Aorta (tissue), 5 donors: ENCODE measurements around the gene RCL1. TPM values are rescaled to one million over a fixed set of nuclear protein-coding genes. Genes with fewer than 3 reads are reported as not detected.
A peak's percentile ranks its signal among the peaks of the same experiment; 100 is the strongest.
"Not testable (repeated sequence)": the region's sequence is repeated elsewhere in the genome, so short reads cannot be mapped to it uniquely, and the experiment has no call there.

Source experiments
- ATAC-seq: fragments of 200-7000 bp; cut with Tn5 transposase; one replicate; pipeline ENCODE4 v1.9.1; 2022; ENCODE audit warnings: moderate library complexity; ENCODE audit not compliant: low FRiP score
- DNase-seq, 2 donors: peaks; one replicate each; pipeline ENCODE4 v3.0.0-alpha.2; 2020
- H3K27ac ChIP-seq, 2 donors: one replicate each; pipeline ENCODE4 v1.5.1; 2013; ENCODE audit warnings: low read length in 2 of 2, mild to moderate bottlenecking in 2 of 2, moderate library complexity in 2 of 2, control low read depth in 1 of 2, inconsistent platforms in 1 of 2, low read depth in 1 of 2
- H3K27me3 ChIP-seq, 2 donors: one replicate each; pipeline ENCODE4 v1.6.1; 2013; ENCODE audit warnings: control low read depth in 1 of 2, low read length in 1 of 2, mild to moderate bottlenecking in 1 of 2, moderate library complexity in 1 of 2; ENCODE audit not compliant: insufficient read depth in 2 of 2, control insufficient read depth in 1 of 2
- H3K36me3 ChIP-seq, 2 donors: one replicate each; pipeline ENCODE4 v1.6.1; 2013; ENCODE audit warnings: control low read depth in 1 of 2, low read length in 1 of 2, mild to moderate bottlenecking in 1 of 2; ENCODE audit not compliant: insufficient read depth in 2 of 2, control insufficient read depth in 1 of 2
- H3K4me1 ChIP-seq, 2 donors: one replicate each; pipeline ENCODE4 v1.6.1; 2013; ENCODE audit warnings: low read length in 2 of 2, control low read depth in 1 of 2, mild to moderate bottlenecking in 1 of 2, moderate library complexity in 1 of 2; ENCODE audit not compliant: insufficient read depth in 2 of 2, control insufficient read depth in 1 of 2
- H3K4me3 ChIP-seq, 2 donors: one replicate each; pipeline ENCODE4 v1.5.1; 2013; ENCODE audit warnings: low read length in 2 of 2, control low read depth in 1 of 2, mild to moderate bottlenecking in 1 of 2
- H3K9me3 ChIP-seq: one replicate; pipeline ENCODE4 v1.6.1; 2013; ENCODE audit warnings: mild to moderate bottlenecking, low read length; ENCODE audit not compliant: control insufficient read depth
- WGBS, 2 donors: extraction: QIAGEN DNeasy Blood & Tissue Kit; methylation state at CpG; one replicate each; pipeline ENCODE4 v1.1.7; 2013; 5-methylcytosine and 5-hydroxymethylcytosine counted together
- intact Hi-C, 2 donors: fragments of 100-400 bp; cut with DNase I; formaldehyde crosslinking; loops; one replicate each; pipeline versions ENCODE4 v1.14.2 to v1.15.0; 2022
- polyA plus RNA-seq, 2 donors: library from polyadenylated mRNA; stranded (reverse); fragments of 200-250 nt; gene quantifications; one replicate each; pipeline ENCODE4 v1.2.3, GENCODE V29; 2013
- total RNA-seq, 2 donors: library from RNA; stranded (reverse); fragmentation: NEBNext Ultra II Directional; extraction: Animal tissue kit (Norgen Biotek cat#: 25700); gene quantifications; one replicate each; pipeline ENCODE4 v1.2.1, GENCODE V29; 2021
- donor health status: healthy with polysubstance abuse.
- donor health status: Bipolar disorder and iron deficiency.
- donor health status: DM: no; HTN: no; CAD: no.
- donor health status: DM: no; HTN: no; CAD: no.
- donor health status: DM: yes; HTN: yes; CAD: no.

RCL1 gene
- total and polyA plus RNA-seq, 4 donors: 10.8 to 41.9 (median 26.8) TPM

DNA sequence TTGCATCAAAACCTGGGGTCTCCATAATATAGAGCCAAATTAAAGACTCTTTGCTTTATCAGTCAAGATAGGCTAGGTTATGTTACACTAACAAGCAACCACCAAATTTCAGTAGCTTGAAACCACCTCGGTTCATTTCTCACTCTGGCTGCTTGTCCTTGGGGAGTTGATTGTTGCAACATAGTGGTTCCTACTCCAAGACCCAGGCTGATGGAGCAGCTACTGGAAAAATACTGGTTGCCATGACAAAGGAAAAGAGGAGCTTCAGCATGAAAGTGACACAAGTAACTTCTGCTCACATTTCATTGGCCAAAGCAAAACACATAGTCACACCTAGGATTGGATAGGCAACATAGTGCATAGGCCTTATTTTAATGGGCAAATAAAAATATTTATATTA lies 18.5 kb upstream of the RCL1 start:
- no peaks in the 10 kb centered on the region for H3K36me3 ChIP-seq
- ATAC-seq: peak; percentile 76
- no peak overlapping the region for H3K4me3 ChIP-seq
- no peaks in the 10 kb centered on the region for H3K9me3 ChIP-seq
- intact Hi-C loops: no loop called here
- DNase-seq: no peak
- H3K27ac ChIP-seq: no peak overlapping the region
- H3K4me1 ChIP-seq: no peaks in the 10 kb centered on the region
- 38 to 41% methylated on average over 1 of the region's 1 CpG for WGBS, 2 donors
- no peaks in the 10 kb centered on the region for H3K27me3 ChIP-seq

DNA sequence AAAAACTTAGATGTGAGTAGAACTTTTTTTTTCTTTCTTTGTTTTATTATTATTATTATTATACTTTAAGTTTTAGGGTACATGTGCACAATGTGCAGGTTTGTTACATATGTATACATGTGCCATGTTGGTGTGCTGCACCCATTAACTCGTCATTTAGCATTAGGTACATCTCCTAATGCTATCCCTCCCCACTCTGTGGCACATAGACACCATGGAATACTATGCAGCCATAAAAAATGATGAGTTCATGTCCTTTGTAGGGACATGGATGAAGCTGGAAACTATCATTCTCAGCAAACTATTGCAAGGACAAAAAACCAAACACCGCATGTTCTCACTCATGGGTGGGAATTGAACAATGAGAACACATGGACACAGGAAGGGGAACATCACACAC lies 17.8 kb upstream of the RCL1 start:
- H3K27me3 ChIP-seq, H3K4me3 ChIP-seq, ATAC-seq, H3K27ac ChIP-seq, DNase-seq, H3K36me3 ChIP-seq, H3K4me1 ChIP-seq, intact Hi-C loops, H3K9me3 ChIP-seq: not testable (repeated sequence)
- 74 to 75% methylated on average over 1 to 2 of the region's 2 CpGs for WGBS, 2 donors

DNA sequence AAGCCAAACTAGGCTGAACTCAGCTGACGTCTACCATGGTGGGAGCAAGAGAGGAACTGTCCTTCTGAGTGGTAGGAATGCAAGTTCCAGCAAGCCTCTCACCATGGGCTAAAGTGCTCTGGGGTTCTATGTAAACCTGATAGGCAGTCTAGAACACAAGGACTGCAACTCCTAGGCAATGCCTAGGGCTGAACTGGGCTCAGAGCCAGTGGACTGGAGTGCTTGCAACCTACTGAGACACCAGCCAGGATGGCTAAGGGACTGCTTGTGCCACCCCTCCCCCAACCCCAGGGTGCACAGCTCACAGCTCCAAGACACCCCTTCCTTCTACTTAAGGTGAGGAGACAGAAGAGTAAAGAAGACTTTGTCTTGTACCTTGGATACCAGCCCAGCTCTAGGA lies 12.1 kb upstream of the RCL1 start:
- 92 to 94% methylated on average over 1 of the region's 1 CpG for WGBS, 2 donors
- DNase-seq (no peak), ATAC-seq (no peak)
- H3K4me1 ChIP-seq: no peaks in the 10 kb centered on the region
- H3K27ac ChIP-seq: no peak overlapping the region
- no peaks in the 10 kb centered on the region for H3K36me3 ChIP-seq
- no peak overlapping the region for H3K4me3 ChIP-seq
- H3K27me3 ChIP-seq: no peaks in the 10 kb centered on the region
- intact Hi-C loops: no loop called here
- H3K9me3 ChIP-seq: no peaks in the 10 kb centered on the region

DNA sequence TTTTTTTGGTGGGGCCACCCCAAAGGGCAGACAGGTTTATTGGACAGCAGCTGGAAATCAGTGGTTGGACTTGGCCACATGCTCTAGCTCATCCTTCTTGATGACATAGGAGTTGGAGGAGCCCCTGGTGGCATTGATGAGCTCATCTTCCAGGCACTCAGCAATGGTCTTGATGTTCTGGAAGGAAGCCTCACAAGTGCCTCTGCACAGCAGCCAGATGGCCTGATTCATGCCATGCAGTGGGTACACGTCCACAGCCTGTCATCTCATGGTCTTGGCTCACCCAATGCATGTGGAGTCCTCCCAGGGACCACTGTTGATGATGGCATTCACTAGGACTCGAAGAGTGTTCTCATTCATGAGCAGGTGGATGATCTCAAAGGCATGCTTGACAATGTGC lies 11.3 kb upstream of the RCL1 start:
- WGBS, 2 donors: 64 to 71% methylated on average over 2 of the region's 2 CpGs
- H3K4me1 ChIP-seq: no peaks in the 10 kb centered on the region
- DNase-seq: no peak
- ATAC-seq: no peak
- no peak overlapping the region for H3K27ac ChIP-seq
- H3K9me3 ChIP-seq: no peaks in the 10 kb centered on the region
- H3K4me3 ChIP-seq: no peak overlapping the region
- H3K36me3 ChIP-seq: no peaks in the 10 kb centered on the region
- intact Hi-C loops: no loop called here
- no peaks in the 10 kb centered on the region for H3K27me3 ChIP-seq

DNA sequence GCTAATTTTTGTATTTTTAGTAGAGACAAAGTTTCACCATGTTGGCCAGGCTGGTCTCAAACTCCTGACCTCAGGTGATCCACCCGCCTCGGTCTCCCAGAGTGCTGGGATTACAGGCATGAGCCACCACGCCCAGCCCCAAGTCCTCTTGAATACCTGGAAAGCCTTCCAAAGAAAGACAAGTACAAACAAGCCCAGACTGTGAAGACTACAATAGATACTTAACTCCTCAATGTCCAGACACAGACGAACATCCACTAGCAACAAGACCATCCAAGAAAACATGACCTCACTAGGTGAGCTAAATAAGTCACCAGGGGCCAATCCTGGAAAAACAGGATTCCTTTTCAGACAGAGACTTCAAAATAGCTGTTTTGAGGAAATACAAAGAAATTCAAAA lies 9.6 kb upstream of the RCL1 start:
- 95% methylated on average over 4 of the region's 4 CpGs for WGBS, 2 donors
- H3K36me3 ChIP-seq, H3K27me3 ChIP-seq, H3K27ac ChIP-seq, DNase-seq, H3K9me3 ChIP-seq, H3K4me1 ChIP-seq, ATAC-seq, intact Hi-C loops, H3K4me3 ChIP-seq: not testable (repeated sequence)

DNA sequence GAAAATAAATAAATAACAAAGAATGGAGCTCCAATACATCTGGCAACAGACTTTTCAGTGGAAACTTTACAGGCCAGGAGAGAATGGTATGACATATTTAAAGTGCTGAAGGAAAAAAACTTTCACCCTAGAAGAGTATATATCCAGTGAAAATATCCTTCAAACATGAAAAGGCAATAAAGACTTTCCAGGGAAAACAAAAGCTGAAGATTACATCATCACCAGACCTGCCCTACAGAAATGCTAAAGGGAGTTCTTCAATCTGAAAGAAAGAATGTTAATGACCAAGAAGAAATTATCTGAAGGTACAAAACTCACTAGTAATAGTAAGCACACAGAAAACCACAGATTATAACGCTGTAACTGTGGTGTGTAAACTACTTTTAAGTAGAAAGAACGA lies 8.3 kb upstream of the RCL1 start:
- DNase-seq: no peak
- Histone ChIP-seq H3K27ac (no peak overlapping the region), H3K9me3 (no peaks in the 10 kb centered on the region), H3K4me3 (no peak overlapping the region), H3K27me3 (no peaks in the 10 kb centered on the region), H3K4me1 (no peaks in the 10 kb centered on the region), H3K36me3 (no peaks in the 10 kb centered on the region)
- WGBS, 2 donors: 71 to 80% methylated on average over 2 of the region's 2 CpGs
- intact Hi-C loops: no loop called here
- ATAC-seq: no peak

DNA sequence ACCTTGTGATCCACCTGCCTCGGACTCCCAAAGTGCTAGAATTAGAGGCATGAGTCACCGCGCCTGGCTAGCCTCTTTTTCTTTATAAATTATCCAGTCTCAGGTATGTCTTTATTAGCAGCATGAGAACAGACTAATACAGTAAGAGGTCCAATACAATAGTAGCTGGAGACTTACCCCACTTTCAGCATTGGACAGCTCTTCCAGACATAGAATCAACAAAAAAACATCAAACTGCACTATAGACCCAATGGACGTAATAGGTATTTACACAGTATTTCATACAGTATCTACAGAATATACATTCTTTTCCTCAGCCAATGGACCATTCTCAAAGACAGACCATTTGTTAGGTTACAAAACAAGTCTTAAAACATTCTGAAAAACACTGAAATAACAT lies 6.1 kb upstream of the RCL1 start:
- DNase-seq (no peak), ATAC-seq (no peak)
- Histone ChIP-seq H3K36me3 (no peaks in the 10 kb centered on the region), H3K4me1 (no peaks in the 10 kb centered on the region), H3K27me3 (no peaks in the 10 kb centered on the region), H3K27ac (no peak overlapping the region), H3K9me3 (no peaks in the 10 kb centered on the region), H3K4me3 (no peak overlapping the region)
- intact Hi-C loops: no loop called here
- WGBS, 2 donors: 84 to 97% methylated on average over 4 of the region's 4 CpGs

DNA sequence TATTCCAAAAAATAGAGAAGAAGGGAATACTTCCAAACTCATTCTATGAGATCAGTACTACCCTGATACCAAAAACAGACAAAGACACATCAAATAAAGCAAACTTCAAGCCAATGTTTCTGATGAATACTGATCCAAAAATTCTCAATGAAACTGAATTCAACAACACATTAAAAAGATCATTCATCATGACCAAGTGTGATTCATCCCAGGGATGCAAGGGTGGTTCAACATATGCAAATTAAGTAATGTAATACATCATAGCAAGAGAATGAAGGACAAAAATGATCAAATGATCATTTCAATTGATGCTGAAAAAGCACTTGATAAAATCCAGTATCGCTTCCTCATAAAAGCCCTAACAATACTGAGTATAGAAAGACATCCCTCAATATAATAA lies 4.9 kb upstream of the RCL1 start:
- no peak overlapping the region for H3K4me3 ChIP-seq
- H3K36me3 ChIP-seq: no peaks in the 10 kb centered on the region
- ATAC-seq (no peak), DNase-seq (no peak)
- H3K27me3 ChIP-seq: no peaks in the 10 kb centered on the region
- 41 to 96% methylated on average over 1 of the region's 1 CpG for WGBS, 2 donors
- no peak overlapping the region for H3K27ac ChIP-seq
- H3K9me3 ChIP-seq: no peaks in the 10 kb centered on the region
- intact Hi-C loops: no loop called here
- H3K4me1 ChIP-seq: no peaks in the 10 kb centered on the region

DNA sequence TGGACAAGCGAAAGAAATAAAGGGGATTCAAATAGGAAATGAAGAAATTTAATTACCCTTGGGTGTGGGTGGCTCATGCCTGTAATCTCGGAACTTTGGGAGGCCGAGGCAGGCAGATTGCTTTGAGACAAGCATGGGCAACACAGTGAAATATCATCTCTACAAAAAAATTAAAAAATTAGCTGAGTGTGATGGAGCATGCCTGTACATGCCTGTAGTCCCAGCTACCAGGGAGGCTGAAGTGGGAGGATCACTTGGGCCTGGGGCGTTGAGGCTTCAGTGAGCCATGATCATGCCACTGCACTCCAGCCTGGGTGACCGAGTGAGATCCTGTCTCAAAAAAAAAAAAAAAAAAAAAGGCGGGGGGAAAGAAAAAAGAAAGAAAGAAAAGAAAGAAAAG lies 4.0 kb upstream of the RCL1 start:
- 75 to 95% methylated on average over 5 to 6 of the region's 6 CpGs for WGBS, 2 donors
- H3K36me3 ChIP-seq: no peaks in the 10 kb centered on the region
- H3K9me3 ChIP-seq: no peaks in the 10 kb centered on the region
- intact Hi-C loops: no loop called here
- no peak overlapping the region for H3K27ac ChIP-seq
- H3K27me3 ChIP-seq: no peaks in the 10 kb centered on the region
- H3K4me1 ChIP-seq: no peaks in the 10 kb centered on the region
- DNase-seq (no peak), ATAC-seq (no peak)
- no peak overlapping the region for H3K4me3 ChIP-seq
